HepG2 (cell line): ENCODE results near the gene TRPV2.

Experiments
- BRCA1 ChIP-seq: sonication (generic); formaldehyde crosslinking; IDR thresholded peaks from 2 replicates; pipeline ENCODE4 v1.4.0; 2020; ENCODE audit warnings: missing genetic modification reagents
- CEBPB ChIP-seq: IDR thresholded peaks from 2 replicates; pipeline ENCODE4 v1.6.1; 2011; ENCODE audit warnings: low read depth, low read length, improper control_type of control experiment, borderline replicate concordance
- EZH2 ChIP-seq: conservative IDR thresholded peaks from 2 replicates; pipeline ENCODE4 v1.6.1; 2012; ENCODE audit warnings: mild to moderate bottlenecking, low read depth, low read length, moderate library complexity
- FOXK1 ChIP-seq: sonication (generic); formaldehyde crosslinking; IDR thresholded peaks from 2 replicates; pipeline ENCODE4 v1.4.0; 2020; ENCODE audit warnings: low read depth, missing genetic modification reagents, borderline replicate concordance
- HIVEP1 ChIP-seq: sonication (generic); formaldehyde crosslinking; IDR thresholded peaks from 2 replicates; pipeline ENCODE4 v1.4.0; 2020; ENCODE audit warnings: mild to moderate bottlenecking, missing genetic modification reagents
- PCBP2 ChIP-seq: fragments of 200-400 bp; formaldehyde crosslinking; optimal IDR thresholded peaks from 2 replicates; pipeline ENCODE3; 2018; ENCODE audit warnings: low read length, low read depth; ENCODE audit not compliant: poor library complexity, severe bottlenecking
- PHF8 ChIP-seq: sonication (generic); formaldehyde crosslinking; IDR thresholded peaks from 2 replicates; pipeline ENCODE4 v1.5.0; 2020; ENCODE audit warnings: missing genetic modification reagents
- POLR2A ChIP-seq, 2 experiments: IDR thresholded peaks; 2 replicates each; pipeline ENCODE4 v1.6.1; 2011; ENCODE audit warnings: low read depth in 2 of 2, low read length in 2 of 2, mild to moderate bottlenecking in 1 of 2, moderate library complexity in 1 of 2; ENCODE audit not compliant: insufficient read depth in 1 of 2
- POLR2AphosphoS5 ChIP-seq: IDR thresholded peaks from 2 replicates; pipeline ENCODE4 v1.6.1; 2012; ENCODE audit warnings: low read depth, low read length
- STAT6 ChIP-seq: sonication (generic); formaldehyde crosslinking; IDR thresholded peaks from 2 replicates; pipeline ENCODE4 v1.4.0; 2020; ENCODE audit warnings: missing genetic modification reagents, mild to moderate bottlenecking, borderline replicate concordance
- SYNCRIP ChIP-seq: fragments of 200-400 bp; formaldehyde crosslinking; IDR thresholded peaks from 2 replicates; pipeline ENCODE4 v1.6.1; 2018; ENCODE audit warnings: mild to moderate bottlenecking, low read depth, low read length; ENCODE audit not compliant: insufficient read depth
- ZNF160 ChIP-seq: sonication (generic); formaldehyde crosslinking; IDR thresholded peaks from 2 replicates; pipeline ENCODE4 v1.8.0; 2022; ENCODE audit warnings: mild to moderate bottlenecking, inconsistent platforms, missing genetic modification reagents
- TF ChIP-seq, protein P1 (sequence below): sonication (generic); formaldehyde crosslinking; IDR thresholded peaks from 2 replicates; pipeline ENCODE4 v1.5.0; 2020; ENCODE audit warnings: mild to moderate bottlenecking, missing genetic modification reagents, moderate library complexity
- TF ChIP-seq, protein P2 (sequence below): fragments of 450-650 bp; IDR thresholded peaks from 2 replicates; pipeline ENCODE4 v1.6.1; 2017; ENCODE audit warnings: mild to moderate bottlenecking

- TF ChIP-seq POLR2AphosphoS5 (no peak), PCBP2 (no peak), FOXK1 (no peak), POLR2A (IDR thresholded peaks at IDR 0.05; ENCODE audit: insufficient read depth in 1 of 2, low read depth in 2 of 2, low read length in 2 of 2) (no peak), HIVEP1 (CRISPR knock-in tag) (no peak), PHF8 (CRISPR knock-in tag) (no peak), EZH2 (no peak), ZNF160 (no peak), SYNCRIP (no peak), STAT6 (CRISPR knock-in tag) (no peak), BRCA1 (CRISPR knock-in tag) (no peak), CEBPB (no peak)
- TF ChIP-seq, protein P1, sequence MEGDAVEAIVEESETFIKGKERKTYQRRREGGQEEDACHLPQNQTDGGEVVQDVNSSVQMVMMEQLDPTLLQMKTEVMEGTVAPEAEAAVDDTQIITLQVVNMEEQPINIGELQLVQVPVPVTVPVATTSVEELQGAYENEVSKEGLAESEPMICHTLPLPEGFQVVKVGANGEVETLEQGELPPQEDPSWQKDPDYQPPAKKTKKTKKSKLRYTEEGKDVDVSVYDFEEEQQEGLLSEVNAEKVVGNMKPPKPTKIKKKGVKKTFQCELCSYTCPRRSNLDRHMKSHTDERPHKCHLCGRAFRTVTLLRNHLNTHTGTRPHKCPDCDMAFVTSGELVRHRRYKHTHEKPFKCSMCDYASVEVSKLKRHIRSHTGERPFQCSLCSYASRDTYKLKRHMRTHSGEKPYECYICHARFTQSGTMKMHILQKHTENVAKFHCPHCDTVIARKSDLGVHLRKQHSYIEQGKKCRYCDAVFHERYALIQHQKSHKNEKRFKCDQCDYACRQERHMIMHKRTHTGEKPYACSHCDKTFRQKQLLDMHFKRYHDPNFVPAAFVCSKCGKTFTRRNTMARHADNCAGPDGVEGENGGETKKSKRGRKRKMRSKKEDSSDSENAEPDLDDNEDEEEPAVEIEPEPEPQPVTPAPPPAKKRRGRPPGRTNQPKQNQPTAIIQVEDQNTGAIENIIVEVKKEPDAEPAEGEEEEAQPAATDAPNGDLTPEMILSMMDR (CRISPR knock-in tag) = no peak
- TF ChIP-seq, protein P2, sequence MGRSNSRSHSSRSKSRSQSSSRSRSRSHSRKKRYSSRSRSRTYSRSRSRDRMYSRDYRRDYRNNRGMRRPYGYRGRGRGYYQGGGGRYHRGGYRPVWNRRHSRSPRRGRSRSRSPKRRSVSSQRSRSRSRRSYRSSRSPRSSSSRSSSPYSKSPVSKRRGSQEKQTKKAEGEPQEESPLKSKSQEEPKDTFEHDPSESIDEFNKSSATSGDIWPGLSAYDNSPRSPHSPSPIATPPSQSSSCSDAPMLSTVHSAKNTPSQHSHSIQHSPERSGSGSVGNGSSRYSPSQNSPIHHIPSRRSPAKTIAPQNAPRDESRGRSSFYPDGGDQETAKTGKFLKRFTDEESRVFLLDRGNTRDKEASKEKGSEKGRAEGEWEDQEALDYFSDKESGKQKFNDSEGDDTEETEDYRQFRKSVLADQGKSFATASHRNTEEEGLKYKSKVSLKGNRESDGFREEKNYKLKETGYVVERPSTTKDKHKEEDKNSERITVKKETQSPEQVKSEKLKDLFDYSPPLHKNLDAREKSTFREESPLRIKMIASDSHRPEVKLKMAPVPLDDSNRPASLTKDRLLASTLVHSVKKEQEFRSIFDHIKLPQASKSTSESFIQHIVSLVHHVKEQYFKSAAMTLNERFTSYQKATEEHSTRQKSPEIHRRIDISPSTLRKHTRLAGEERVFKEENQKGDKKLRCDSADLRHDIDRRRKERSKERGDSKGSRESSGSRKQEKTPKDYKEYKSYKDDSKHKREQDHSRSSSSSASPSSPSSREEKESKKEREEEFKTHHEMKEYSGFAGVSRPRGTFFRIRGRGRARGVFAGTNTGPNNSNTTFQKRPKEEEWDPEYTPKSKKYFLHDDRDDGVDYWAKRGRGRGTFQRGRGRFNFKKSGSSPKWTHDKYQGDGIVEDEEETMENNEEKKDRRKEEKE = no peak
Measured at GRCh38 chr17:16417399-16417798, 2.0 kb downstream of the TRPV2 start.
